SK-N-SH (cell line): ENCODE results near the gene WDCP. TPM values are rescaled to one million over a fixed set of nuclear protein-coding genes. Genes with fewer than 3 reads are reported as not detected.

ENCODE experiments used
- CHD2 ChIP-seq: fragments of 150-350 bp; IDR thresholded peaks from 2 replicates; pipeline ENCODE4 v1.6.1; 2018; ENCODE audit warnings: low read length; ENCODE audit not compliant: partially characterized antibody
- ELF1 ChIP-seq: IDR thresholded peaks from 2 replicates; pipeline ENCODE4 v1.4.0; 2012
- EZH2phosphoT487 ChIP-seq: fragments of 200-600 bp; sonication (generic); IDR thresholded peaks from 2 replicates; pipeline ENCODE4 v1.6.1; 2017; ENCODE audit warnings: low read depth, mixed run types, mild to moderate bottlenecking, antibody characterized with exemption, moderate library complexity, borderline replicate concordance
- FOXJ3 ChIP-seq: sonication (generic); formaldehyde crosslinking; IDR thresholded peaks from 2 replicates; pipeline ENCODE4 v1.5.1; 2020; ENCODE audit warnings: mild to moderate bottlenecking, missing genetic modification reagents
- FOXM1 ChIP-seq: IDR thresholded peaks from 2 replicates; pipeline ENCODE4 v1.4.0; 2012; ENCODE audit warnings: low read depth, mild to moderate bottlenecking
- GABPA ChIP-seq: IDR thresholded peaks from 2 replicates; pipeline ENCODE4 v1.4.0; 2012; ENCODE audit warnings: low read depth, mild to moderate bottlenecking
- MEF2A ChIP-seq: IDR thresholded peaks from 2 replicates; pipeline ENCODE4 v1.4.0; 2012; ENCODE audit warnings: low read depth, borderline replicate concordance
- MXI1 ChIP-seq: IDR thresholded peaks from 2 replicates; pipeline ENCODE4 v1.6.1; 2012; ENCODE audit warnings: mild to moderate bottlenecking, low read depth, low read length, improper control_type of control experiment
- NFIC ChIP-seq: IDR thresholded peaks from 2 replicates; pipeline ENCODE4 v1.4.0; 2012; ENCODE audit warnings: borderline replicate concordance
- POLR2AphosphoS5 ChIP-seq: IDR thresholded peaks from 2 replicates; pipeline ENCODE4 v1.6.1; 2012; ENCODE audit warnings: low read depth, low read length
- RAD21 ChIP-seq: IDR thresholded peaks from 2 replicates; pipeline ENCODE4 v1.6.1; 2012; ENCODE audit warnings: mild to moderate bottlenecking, low read length
- RCOR1 ChIP-seq: fragments of 150-350 bp; IDR thresholded peaks from 2 replicates; pipeline ENCODE4 v1.6.1; 2017; ENCODE audit warnings: antibody characterized with exemption, low read length
- RFX5 ChIP-seq: IDR thresholded peaks from 2 replicates; pipeline ENCODE4 v1.6.1; 2012; ENCODE audit warnings: mild to moderate bottlenecking, improper control_type of control experiment, low read length
- SMC3 ChIP-seq: IDR thresholded peaks from 2 replicates; pipeline ENCODE4 v1.6.1; 2012; ENCODE audit warnings: low read depth, low read length, improper control_type of control experiment
- TAF1 ChIP-seq: IDR thresholded peaks from 2 replicates; pipeline ENCODE4 v1.6.1; 2012; ENCODE audit warnings: low read depth, mild to moderate bottlenecking, low read length, moderate library complexity, borderline replicate concordance
- TEAD4 ChIP-seq: IDR thresholded peaks from 2 replicates; pipeline ENCODE4 v1.4.0; 2012; ENCODE audit warnings: mild to moderate bottlenecking, borderline replicate concordance; ENCODE audit not compliant: insufficient read depth
- YY1 ChIP-seq: IDR thresholded peaks from 2 replicates; pipeline ENCODE4 v1.4.0; 2012; ENCODE audit warnings: low read depth, mild to moderate bottlenecking
- polyA plus RNA-seq, 3 experiments: library from polyadenylated mRNA; depleted of rRNA; stranded (reverse); fragments of >200 nt; gene quantifications; 2 replicates each; pipeline ENCODE4 v1.2.3, GENCODE V29; 2012
- TF ChIP-seq, protein P1 (sequence below): IDR thresholded peaks from 2 replicates; pipeline ENCODE4 v1.4.0; 2012; ENCODE audit warnings: low read depth, borderline replicate concordance
- TF ChIP-seq, protein P2 (sequence below): fragments of 150-350 bp; IDR thresholded peaks from 2 replicates; pipeline ENCODE4 v1.6.1; 2016; ENCODE audit warnings: mild to moderate bottlenecking, low read depth, low read length
- TF ChIP-seq, protein P3 (sequence below): IDR thresholded peaks from 2 replicates; pipeline ENCODE4 v1.4.0; 2012; ENCODE audit warnings: low read depth, borderline replicate concordance
- TF ChIP-seq, protein P4 (sequence below): IDR thresholded peaks from 2 replicates; pipeline ENCODE4 v1.4.0; 2012; ENCODE audit warnings: low read depth
- TF ChIP-seq, protein P5 (sequence below): IDR thresholded peaks from 2 replicates; pipeline ENCODE4; 2012

The WDCP gene
- polyA plus RNA-seq, 1 of the 3 experiments (the other 2 are of a cell fraction): 7.1 TPM

DNA sequence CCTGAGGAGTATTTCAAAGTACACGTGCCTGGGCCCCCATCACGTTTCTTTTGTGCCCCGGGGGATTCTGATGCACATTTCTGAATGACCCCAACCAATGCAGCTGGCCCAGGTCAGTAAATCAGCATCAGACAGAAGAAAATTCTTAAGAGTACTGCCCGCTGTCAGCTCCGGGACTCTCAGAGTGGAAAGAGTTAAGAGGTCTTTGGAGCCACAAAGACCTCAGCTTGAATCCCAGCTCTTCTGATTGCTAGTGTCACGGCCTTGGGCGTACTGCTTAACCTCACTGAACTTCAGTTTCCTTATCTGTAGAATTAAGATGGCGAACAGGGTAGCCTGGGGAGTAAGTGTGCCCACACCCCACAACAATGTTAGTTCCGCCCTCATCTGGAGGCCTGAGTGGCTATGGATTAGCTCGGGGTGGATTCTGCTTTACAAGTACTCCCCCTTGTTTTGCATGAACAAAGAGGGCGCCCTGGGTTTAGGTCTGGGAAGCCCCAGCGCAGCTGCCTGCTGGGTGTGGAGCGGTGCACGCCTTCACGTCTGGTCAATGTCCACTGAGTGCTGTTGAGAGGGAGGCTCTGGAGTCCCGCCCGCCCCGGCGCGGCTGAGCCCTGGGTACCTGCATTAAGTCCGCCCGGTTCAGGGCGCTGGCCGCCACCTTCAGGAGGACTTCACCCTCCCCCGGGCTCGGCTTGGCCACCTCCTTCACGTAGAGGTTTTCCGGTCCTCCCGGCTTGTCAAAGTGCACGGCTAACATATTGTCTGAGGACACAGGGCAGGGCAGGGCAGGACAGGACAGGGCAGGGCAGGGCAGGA lies 36.6 kb upstream of the WDCP start (continued):
- TF ChIP-seq TAF1 (peak; percentile 64), FOXJ3 (CRISPR knock-in tag) (no peak; the same call in none of the 2 replicates), RCOR1 (no peak; the same call in 1 of the 2 replicates), MEF2A (no peak), POLR2AphosphoS5 (no peak; the same call in none of the 2 replicates), ELF1 (no peak), RFX5 (no peak), CHD2 (peak; percentile 49), SMC3 (no peak), GABPA (0 out of 2 replicates have a peak, but pooled peaks have one; percentile 12), NFIC (no peak), TEAD4 (no peak), FOXM1 (no peak), EZH2phosphoT487 (no peak), RAD21 (peak; percentile 45), YY1 (peak; percentile 87; the same call in 1 of the 2 replicates), MXI1 (0 out of 2 replicates have a peak, but pooled peaks have one; percentile 63)
- TF ChIP-seq, protein P1, sequence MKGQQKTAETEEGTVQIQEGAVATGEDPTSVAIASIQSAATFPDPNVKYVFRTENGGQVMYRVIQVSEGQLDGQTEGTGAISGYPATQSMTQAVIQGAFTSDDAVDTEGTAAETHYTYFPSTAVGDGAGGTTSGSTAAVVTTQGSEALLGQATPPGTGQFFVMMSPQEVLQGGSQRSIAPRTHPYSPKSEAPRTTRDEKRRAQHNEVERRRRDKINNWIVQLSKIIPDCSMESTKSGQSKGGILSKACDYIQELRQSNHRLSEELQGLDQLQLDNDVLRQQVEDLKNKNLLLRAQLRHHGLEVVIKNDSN: 0 out of 2 replicates have a peak, but pooled peaks have one; percentile 13
- TF ChIP-seq, protein P2, sequence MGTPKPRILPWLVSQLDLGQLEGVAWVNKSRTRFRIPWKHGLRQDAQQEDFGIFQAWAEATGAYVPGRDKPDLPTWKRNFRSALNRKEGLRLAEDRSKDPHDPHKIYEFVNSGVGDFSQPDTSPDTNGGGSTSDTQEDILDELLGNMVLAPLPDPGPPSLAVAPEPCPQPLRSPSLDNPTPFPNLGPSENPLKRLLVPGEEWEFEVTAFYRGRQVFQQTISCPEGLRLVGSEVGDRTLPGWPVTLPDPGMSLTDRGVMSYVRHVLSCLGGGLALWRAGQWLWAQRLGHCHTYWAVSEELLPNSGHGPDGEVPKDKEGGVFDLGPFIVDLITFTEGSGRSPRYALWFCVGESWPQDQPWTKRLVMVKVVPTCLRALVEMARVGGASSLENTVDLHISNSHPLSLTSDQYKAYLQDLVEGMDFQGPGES: no peak
- TF ChIP-seq, protein P3, sequence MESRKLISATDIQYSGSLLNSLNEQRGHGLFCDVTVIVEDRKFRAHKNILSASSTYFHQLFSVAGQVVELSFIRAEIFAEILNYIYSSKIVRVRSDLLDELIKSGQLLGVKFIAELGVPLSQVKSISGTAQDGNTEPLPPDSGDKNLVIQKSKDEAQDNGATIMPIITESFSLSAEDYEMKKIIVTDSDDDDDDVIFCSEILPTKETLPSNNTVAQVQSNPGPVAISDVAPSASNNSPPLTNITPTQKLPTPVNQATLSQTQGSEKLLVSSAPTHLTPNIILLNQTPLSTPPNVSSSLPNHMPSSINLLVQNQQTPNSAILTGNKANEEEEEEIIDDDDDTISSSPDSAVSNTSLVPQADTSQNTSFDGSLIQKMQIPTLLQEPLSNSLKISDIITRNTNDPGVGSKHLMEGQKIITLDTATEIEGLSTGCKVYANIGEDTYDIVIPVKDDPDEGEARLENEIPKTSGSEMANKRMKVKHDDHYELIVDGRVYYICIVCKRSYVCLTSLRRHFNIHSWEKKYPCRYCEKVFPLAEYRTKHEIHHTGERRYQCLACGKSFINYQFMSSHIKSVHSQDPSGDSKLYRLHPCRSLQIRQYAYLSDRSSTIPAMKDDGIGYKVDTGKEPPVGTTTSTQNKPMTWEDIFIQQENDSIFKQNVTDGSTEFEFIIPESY: no peak
- TF ChIP-seq, protein P4, sequence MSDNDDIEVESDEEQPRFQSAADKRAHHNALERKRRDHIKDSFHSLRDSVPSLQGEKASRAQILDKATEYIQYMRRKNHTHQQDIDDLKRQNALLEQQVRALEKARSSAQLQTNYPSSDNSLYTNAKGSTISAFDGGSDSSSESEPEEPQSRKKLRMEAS: peak; percentile 49
- TF ChIP-seq, protein P5, sequence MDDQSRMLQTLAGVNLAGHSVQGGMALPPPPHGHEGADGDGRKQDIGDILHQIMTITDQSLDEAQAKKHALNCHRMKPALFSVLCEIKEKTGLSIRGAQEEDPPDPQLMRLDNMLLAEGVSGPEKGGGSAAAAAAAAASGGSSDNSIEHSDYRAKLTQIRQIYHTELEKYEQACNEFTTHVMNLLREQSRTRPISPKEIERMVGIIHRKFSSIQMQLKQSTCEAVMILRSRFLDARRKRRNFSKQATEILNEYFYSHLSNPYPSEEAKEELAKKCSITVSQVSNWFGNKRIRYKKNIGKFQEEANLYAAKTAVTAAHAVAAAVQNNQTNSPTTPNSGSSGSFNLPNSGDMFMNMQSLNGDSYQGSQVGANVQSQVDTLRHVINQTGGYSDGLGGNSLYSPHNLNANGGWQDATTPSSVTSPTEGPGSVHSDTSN: no peak; the same call in 1 of the 2 replicates
